ENCODE data around the gene FOS. TPM values are rescaled to one million over a fixed set of nuclear protein-coding genes. Genes with fewer than 3 reads are reported as not detected.
"Not testable (repeated sequence)": the region's sequence is repeated elsewhere in the genome, so short reads cannot be mapped to it uniquely, and the experiment has no call there.

FOS gene
- total and polyA plus RNA-seq, 12 donors = 47.9 to 393 (median 118) TPM

DNA sequence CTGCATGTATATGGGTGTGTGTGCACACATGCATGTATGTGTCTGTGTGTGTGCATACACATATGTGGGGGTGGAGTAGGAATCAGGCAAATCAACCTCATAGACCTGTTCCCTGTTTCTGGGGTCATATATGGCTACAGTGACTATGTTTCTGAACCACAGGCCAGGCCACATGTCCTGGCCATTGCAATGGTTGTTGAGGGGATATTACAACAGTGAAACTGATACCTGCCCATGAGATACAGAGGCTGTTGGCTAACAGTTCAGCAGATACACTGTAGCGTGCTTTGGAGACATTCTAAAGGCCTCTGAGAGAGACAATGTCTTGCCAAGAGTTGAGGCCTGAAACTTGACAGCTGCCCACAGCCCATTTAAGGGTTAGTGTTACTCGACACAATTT is 47.3 kb upstream of the FOS start:
- no peaks in the 10 kb centered on the region for H3K9me3 ChIP-seq (replicated peaks in 1 of 3)
- H3K36me3 ChIP-seq (replicated peaks in 1 of 2) = no peaks in the 10 kb centered on the region
- H3K27ac ChIP-seq = no peak overlapping the region
- 44 to 96% (median 78%) methylated on average over 2 of the region's 2 CpGs for WGBS, 4 donors
- no peaks in the 10 kb centered on the region for H3K4me1 ChIP-seq (replicated peaks in 1 of 2)
- TF ChIP-seq POLR2A (IDR thresholded peaks at IDR 0.05) = no peak
- TF ChIP-seq, protein P1, sequence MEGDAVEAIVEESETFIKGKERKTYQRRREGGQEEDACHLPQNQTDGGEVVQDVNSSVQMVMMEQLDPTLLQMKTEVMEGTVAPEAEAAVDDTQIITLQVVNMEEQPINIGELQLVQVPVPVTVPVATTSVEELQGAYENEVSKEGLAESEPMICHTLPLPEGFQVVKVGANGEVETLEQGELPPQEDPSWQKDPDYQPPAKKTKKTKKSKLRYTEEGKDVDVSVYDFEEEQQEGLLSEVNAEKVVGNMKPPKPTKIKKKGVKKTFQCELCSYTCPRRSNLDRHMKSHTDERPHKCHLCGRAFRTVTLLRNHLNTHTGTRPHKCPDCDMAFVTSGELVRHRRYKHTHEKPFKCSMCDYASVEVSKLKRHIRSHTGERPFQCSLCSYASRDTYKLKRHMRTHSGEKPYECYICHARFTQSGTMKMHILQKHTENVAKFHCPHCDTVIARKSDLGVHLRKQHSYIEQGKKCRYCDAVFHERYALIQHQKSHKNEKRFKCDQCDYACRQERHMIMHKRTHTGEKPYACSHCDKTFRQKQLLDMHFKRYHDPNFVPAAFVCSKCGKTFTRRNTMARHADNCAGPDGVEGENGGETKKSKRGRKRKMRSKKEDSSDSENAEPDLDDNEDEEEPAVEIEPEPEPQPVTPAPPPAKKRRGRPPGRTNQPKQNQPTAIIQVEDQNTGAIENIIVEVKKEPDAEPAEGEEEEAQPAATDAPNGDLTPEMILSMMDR (IDR thresholded peaks at IDR 0.05) = no peak
- no peak for DNase-seq
- H3K4me3 ChIP-seq = no peak overlapping the region
- no peaks in the 10 kb centered on the region for H3K27me3 ChIP-seq
- intact Hi-C loops (cut with DNase I) = no loop called here

DNA sequence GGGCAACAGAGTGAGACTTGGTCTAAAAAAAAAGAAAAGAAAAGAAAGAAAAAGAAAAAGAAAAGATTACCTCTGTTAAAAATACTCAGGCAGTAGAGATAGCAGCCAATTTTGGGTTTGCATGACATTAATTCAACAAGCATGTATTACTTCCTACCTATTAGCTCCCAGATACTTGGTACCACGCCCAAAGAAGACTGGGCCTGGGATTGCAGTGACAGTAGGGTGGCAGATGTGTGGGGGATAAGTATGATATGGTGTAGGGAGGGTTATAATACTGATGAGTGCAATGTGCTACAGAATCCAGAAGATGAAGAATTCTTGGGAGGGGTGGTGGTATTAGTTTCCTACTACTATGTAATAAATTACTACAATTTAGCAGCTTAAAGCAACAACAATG is 46.4 kb upstream of the FOS start:
- no peaks in the 10 kb centered on the region for H3K27me3 ChIP-seq
- no peaks in the 10 kb centered on the region for H3K9me3 ChIP-seq (replicated peaks in 1 of 3)
- peaks cover 0 to 8% of the 10 kb centered on the region in 2 donors for H3K4me1 ChIP-seq (replicated peaks in 1 of 2)
- intact Hi-C loops (cut with DNase I) = no loop called here
- WGBS, 4 donors = 83 to 96% (median 93%) methylated on average over 1 of the region's 1 CpG
- H3K4me3 ChIP-seq = no peak overlapping the region
- no peaks in the 10 kb centered on the region for H3K36me3 ChIP-seq (replicated peaks in 1 of 2)
- H3K27ac ChIP-seq = no peak overlapping the region
- no peak for DNase-seq
- TF ChIP-seq POLR2A (IDR thresholded peaks at IDR 0.05) = no peak
- TF ChIP-seq, protein P1 (IDR thresholded peaks at IDR 0.05) = no peak

GRCh38 chr14:75232597-75232996 is 46.0 kb upstream of the FOS start:
- intact Hi-C loops (cut with DNase I) = no loop called here
- no peak overlapping the region for H3K27ac ChIP-seq
- no peaks in the 10 kb centered on the region for H3K9me3 ChIP-seq (replicated peaks in 1 of 3)
- TF ChIP-seq, protein P1 (IDR thresholded peaks at IDR 0.05) = no peak
- TF ChIP-seq POLR2A (IDR thresholded peaks at IDR 0.05) = no peak
- no peak for DNase-seq
- H3K36me3 ChIP-seq (replicated peaks in 1 of 2) = no peaks in the 10 kb centered on the region
- no peaks in the 10 kb centered on the region for H3K27me3 ChIP-seq
- H3K4me1 ChIP-seq (replicated peaks in 1 of 2) = peaks cover 0 to 12% of the 10 kb centered on the region in 2 donors
- H3K4me3 ChIP-seq = no peak overlapping the region
- WGBS, 4 donors = 85 to 94% (median 90%) methylated on average over 2 of the region's 2 CpGs

GRCh38 chr14:75234173-75235115 is 44.2 kb upstream of the FOS start:
- Histone ChIP-seq H3K27me3 (no peaks in the 10 kb centered on the region), H3K4me3 (no peak overlapping the region), H3K9me3 (replicated peaks in 1 of 3) (no peaks in the 10 kb centered on the region), H3K36me3 (replicated peaks in 1 of 2) (no peaks in the 10 kb centered on the region), H3K27ac (peak overlapping the region in 3 of 5 donors; percentile 56 to 84 (median 67)), H3K4me1 (replicated peaks in 1 of 2) (peaks cover 0 to 15% of the 10 kb centered on the region in 2 donors)
- intact Hi-C loops (cut with DNase I) = no loop called here
- peak in 6 of 7 donors; percentile 55 to 77 (median 62) for DNase-seq
- TF ChIP-seq, protein P1 (IDR thresholded peaks at IDR 0.05) = no peak
- no peak for TF ChIP-seq POLR2A (IDR thresholded peaks at IDR 0.05)
- WGBS, 4 donors = 69 to 83% (median 77%) methylated on average over 19 of the region's 19 CpGs

DNA sequence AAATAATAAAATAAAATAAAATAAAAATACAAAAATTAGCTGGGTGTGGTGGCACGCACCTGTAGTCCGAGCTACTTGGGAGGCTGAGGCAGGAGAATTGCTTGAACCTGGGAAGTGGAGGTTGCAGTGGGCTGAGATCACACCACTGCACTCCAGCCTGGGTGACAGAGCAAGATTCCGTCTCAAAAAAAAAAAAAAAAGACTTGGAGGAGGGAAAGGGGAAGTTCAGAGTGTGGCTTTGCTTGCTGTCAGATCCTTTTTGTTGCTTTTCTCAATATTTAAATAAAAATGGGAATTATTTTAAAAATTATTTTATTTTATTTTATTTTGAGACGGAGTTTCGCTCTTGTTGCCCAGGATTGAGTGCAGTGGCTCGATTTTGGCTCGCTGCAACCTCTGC is 43.4 kb upstream of the FOS start:
- intact Hi-C loops (cut with DNase I); DNase-seq; H3K4me3 ChIP-seq; H3K27me3 ChIP-seq; H3K36me3 ChIP-seq (replicated peaks in 1 of 2); H3K9me3 ChIP-seq (replicated peaks in 1 of 3): not testable (repeated sequence)
- H3K4me1 ChIP-seq (replicated peaks in 1 of 2) = peaks cover 0 to 15% of the 10 kb centered on the region in 2 donors
- H3K27ac ChIP-seq = peak overlapping the region in 3 of 5 donors; percentile 56 to 84 (median 67)
- 76 to 87% (median 80%) methylated on average over 7 of the region's 7 CpGs for WGBS, 4 donors
